ENCODE results near the gene POU5F1. TPM values are rescaled to one million over a fixed set of nuclear protein-coding genes. Genes with fewer than 3 reads are reported as not detected.

The POU5F1 gene
- total and polyA plus RNA-seq, 9 of the 15 experiments (the other 6 are each of a cell fraction or from before 2014, with no cell fraction given), result 0.06 to 2.0 (median 0.10) TPM; not detected in 6

DNA sequence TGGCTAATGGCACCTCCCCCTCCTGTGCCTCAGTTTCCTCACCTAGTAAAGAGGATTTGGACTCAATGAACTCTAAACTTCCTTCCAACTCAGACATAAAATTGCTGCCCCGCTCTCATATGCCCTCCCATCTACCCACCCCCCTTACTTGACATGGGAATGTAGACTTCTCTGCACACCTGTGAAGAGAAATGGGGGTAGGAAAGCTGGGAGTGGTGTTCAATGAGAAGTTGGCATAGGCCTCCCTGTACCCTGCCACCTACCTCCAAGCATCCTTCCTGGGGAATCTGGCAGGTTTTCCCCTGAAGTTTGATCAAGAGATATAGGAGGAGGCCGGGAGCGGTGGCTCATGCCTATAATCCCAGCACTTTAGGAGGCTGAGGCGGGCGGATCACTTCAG is 3.9 kb upstream of the POU5F1 start:
- DNase-seq (ENCODE audit: extremely low read depth in 1 of 4, low spot score in 3 of 4) (no peak), ATAC-seq (no peak), FAIRE-seq (no peak)
- WGBS (ENCODE audit: insufficient coverage, low coverage, missing lambda C conversion rate), result 69% methylated on average over 5 of the region's 5 CpGs
- Histone ChIP-seq H3K79me2 (ENCODE audit: control insufficient read depth, insufficient read depth, low read length) (no peaks in the 10 kb centered on the region), H3K4me2 (ENCODE audit: insufficient read depth, low read length) (no peak overlapping the region), H3K36me3 (ENCODE audit: control insufficient read depth, insufficient read depth, low read length) (no peaks in the 10 kb centered on the region), H3K27me3 (ENCODE audit: control insufficient read depth in 2 of 2, insufficient read depth in 2 of 2, low read length in 2 of 2) (no peaks in the 10 kb centered on the region), H3K4me3 (no peak overlapping the region), H4K20me1 (replicated peaks; ENCODE audit: control insufficient read depth, insufficient read depth, low read length) (no peaks in the 10 kb centered on the region), H3K27ac (ENCODE audit: extremely low read depth, low read depth, low read length) (no peak overlapping the region), H3K4me1 (replicated peaks in 1 of 2; ENCODE audit: control insufficient read depth in 2 of 2, insufficient read depth in 2 of 2, low read length in 2 of 2) (peaks cover 25 to 32% of the 10 kb centered on the region in 2 experiments), H3K9me1 (ENCODE audit: control insufficient read depth, insufficient read depth, low read length) (no peaks in the 10 kb centered on the region), H2AFZ (ENCODE audit: low read depth, low read length) (no peak overlapping the region), H3K9ac (ENCODE audit: insufficient read depth in 1 of 2, low read depth in 2 of 2, low read length in 2 of 2) (no peak overlapping the region), H3K9me3 (replicated peaks; ENCODE audit: control insufficient read depth, insufficient read depth, low read depth, low read length) (no peaks in the 10 kb centered on the region)
- no TSS peak for BruUV-seq (replicated peaks)
- intact Hi-C loops (cut with micrococcal nuclease), result no loop called here
- TF ChIP-seq MCM2 (IDR thresholded peaks at IDR 0.05; ENCODE audit: low read depth), result no peak
- TF ChIP-seq ZNF695 (CRISPR knock-in tag; IDR thresholded peaks at IDR 0.05), result no peak
- no peak for TF ChIP-seq ZBTB1 (CRISPR knock-in tag; IDR thresholded peaks at IDR 0.05; ENCODE audit: borderline replicate concordance, low read depth)
- TF ChIP-seq, protein P1, sequence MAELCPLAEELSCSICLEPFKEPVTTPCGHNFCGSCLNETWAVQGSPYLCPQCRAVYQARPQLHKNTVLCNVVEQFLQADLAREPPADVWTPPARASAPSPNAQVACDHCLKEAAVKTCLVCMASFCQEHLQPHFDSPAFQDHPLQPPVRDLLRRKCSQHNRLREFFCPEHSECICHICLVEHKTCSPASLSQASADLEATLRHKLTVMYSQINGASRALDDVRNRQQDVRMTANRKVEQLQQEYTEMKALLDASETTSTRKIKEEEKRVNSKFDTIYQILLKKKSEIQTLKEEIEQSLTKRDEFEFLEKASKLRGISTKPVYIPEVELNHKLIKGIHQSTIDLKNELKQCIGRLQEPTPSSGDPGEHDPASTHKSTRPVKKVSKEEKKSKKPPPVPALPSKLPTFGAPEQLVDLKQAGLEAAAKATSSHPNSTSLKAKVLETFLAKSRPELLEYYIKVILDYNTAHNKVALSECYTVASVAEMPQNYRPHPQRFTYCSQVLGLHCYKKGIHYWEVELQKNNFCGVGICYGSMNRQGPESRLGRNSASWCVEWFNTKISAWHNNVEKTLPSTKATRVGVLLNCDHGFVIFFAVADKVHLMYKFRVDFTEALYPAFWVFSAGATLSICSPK (IDR thresholded peaks at IDR 0.05; ENCODE audit: borderline replicate concordance), result no peak
- TF ChIP-seq BHLHE40 (IDR thresholded peaks at IDR 0.05; ENCODE audit: low read length), result no peak
- TF ChIP-seq ZNF77 (CRISPR knock-in tag; IDR thresholded peaks at IDR 0.05), result no peak
- TF ChIP-seq, protein P2, sequence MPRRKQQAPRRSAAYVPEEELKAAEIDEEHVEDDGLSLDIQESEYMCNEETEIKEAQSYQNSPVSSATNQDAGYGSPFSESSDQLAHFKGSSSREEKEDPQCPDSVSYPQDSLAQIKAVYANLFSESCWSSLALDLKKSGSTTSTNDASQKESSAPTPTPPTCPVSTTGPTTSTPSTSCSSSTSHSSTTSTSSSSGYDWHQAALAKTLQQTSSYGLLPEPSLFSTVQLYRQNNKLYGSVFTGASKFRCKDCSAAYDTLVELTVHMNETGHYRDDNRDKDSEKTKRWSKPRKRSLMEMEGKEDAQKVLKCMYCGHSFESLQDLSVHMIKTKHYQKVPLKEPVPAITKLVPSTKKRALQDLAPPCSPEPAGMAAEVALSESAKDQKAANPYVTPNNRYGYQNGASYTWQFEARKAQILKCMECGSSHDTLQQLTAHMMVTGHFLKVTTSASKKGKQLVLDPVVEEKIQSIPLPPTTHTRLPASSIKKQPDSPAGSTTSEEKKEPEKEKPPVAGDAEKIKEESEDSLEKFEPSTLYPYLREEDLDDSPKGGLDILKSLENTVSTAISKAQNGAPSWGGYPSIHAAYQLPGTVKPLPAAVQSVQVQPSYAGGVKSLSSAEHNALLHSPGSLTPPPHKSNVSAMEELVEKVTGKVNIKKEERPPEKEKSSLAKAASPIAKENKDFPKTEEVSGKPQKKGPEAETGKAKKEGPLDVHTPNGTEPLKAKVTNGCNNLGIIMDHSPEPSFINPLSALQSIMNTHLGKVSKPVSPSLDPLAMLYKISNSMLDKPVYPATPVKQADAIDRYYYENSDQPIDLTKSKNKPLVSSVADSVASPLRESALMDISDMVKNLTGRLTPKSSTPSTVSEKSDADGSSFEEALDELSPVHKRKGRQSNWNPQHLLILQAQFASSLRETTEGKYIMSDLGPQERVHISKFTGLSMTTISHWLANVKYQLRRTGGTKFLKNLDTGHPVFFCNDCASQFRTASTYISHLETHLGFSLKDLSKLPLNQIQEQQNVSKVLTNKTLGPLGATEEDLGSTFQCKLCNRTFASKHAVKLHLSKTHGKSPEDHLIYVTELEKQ (CRISPR knock-in tag; IDR thresholded peaks at IDR 0.05), result no peak
- TF ChIP-seq, protein P3, sequence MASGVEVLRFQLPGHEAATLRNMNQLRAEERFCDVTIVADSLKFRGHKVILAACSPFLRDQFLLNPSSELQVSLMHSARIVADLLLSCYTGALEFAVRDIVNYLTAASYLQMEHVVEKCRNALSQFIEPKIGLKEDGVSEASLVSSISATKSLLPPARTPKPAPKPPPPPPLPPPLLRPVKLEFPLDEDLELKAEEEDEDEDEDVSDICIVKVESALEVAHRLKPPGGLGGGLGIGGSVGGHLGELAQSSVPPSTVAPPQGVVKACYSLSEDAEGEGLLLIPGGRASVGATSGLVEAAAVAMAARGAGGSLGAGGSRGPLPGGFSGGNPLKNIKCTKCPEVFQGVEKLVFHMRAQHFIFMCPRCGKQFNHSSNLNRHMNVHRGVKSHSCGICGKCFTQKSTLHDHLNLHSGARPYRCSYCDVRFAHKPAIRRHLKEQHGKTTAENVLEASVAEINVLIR (CRISPR knock-in tag; IDR thresholded peaks at IDR 0.05), result no peak
- no peak for TF ChIP-seq MIER1 (IDR thresholded peaks at IDR 0.05; ENCODE audit: low read depth)
- no peak for TF ChIP-seq ZNF354B (CRISPR knock-in tag; IDR thresholded peaks at IDR 0.05)
- TF ChIP-seq TCF3 (CRISPR knock-in tag; IDR thresholded peaks at IDR 0.05), result no peak
- TF ChIP-seq ZC3H8 (IDR thresholded peaks at IDR 0.05), result no peak
- no peak for TF ChIP-seq POLR2AphosphoS5 (IDR thresholded peaks at IDR 0.05; ENCODE audit: control insufficient read depth, insufficient read depth, low read depth, low read length)
- no peak for TF ChIP-seq MED1 (CRISPR knock-in tag; IDR thresholded peaks at IDR 0.05; ENCODE audit: borderline replicate concordance)
- TF ChIP-seq MAFG (tag; conservative IDR thresholded peaks at IDR 0.05), result no peak
- TF ChIP-seq ZNF79 (CRISPR knock-in tag; IDR thresholded peaks at IDR 0.05; ENCODE audit: low read depth), result no peak
- TF ChIP-seq RBM25 (IDR thresholded peaks at IDR 0.05; ENCODE audit: low read depth, low read length, severe bottlenecking), result no peak
- TF ChIP-seq ATF7 (IDR thresholded peaks at IDR 0.05), result no peak
- TF ChIP-seq RBFOX2 (IDR thresholded peaks at IDR 0.05; ENCODE audit: low read depth, low read length), result no peak
- TF ChIP-seq FOXK2 (conservative IDR thresholded peaks at IDR 0.05 in 1 of 2, IDR thresholded peaks at IDR 0.05 in 1 of 2; ENCODE audit: low read depth in 2 of 2), result no peak
- CTCF ChIA-PET (ENCODE audit: low intra/inter-chr PET ratio), result no interaction called here
- in situ Hi-C loops (cut with MboI), result no loop called here
- POLR2A ChIA-PET, result interaction anchor here (1.4 kb wide), 1 partner anchor 10 kb away, joined by 5 read pairs; no protein-coding TSS in a partner anchor
